ENCODE data around the gene KRTAP20-1. TPM values are rescaled to one million over a fixed set of nuclear protein-coding genes. Genes with fewer than 3 reads are reported as not detected.

KRTAP20-1 gene
- total RNA-seq, 1 experiment from 2014 or later, result not detected

DNA sequence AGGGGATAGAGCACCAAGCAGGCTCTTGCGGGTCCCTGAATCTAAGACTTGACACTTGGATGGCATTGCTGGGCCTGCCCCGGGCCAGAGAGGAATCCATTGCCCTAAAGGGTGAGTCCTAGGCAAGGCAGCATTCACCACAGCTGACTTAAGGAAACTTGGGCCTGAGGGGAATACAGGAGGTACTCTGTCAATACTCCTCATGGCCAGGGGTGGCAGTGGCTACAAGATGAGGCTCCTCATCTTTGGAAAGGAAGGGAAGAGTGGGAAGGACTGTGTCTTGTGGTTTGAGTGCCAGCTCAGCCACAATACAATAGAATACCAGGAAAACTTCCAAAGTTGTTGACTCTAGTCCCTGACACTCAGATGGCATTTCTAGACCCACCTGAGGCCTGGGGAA, 10.3 kb upstream of the KRTAP20-1 start:
- no peak overlapping the region for H3K4me2 ChIP-seq (ENCODE audit: low read length)
- intact Hi-C loops (cut with micrococcal nuclease), result no loop called here
- POLR2A ChIA-PET, result no interaction called here
- H2AFZ ChIP-seq (ENCODE audit: low read depth, low read length, poor library complexity, severe bottlenecking), result no peak overlapping the region
- no peak overlapping the region for H3K4me3 ChIP-seq (replicated peaks in 1 of 2; ENCODE audit: low read depth in 1 of 2, low read length in 2 of 2)
- no peaks in the 10 kb centered on the region for H3K36me3 ChIP-seq (ENCODE audit: control insufficient read depth in 1 of 2, insufficient read depth in 2 of 2, low read length in 2 of 2)
- TF ChIP-seq SIN3A (IDR thresholded peaks at IDR 0.05; ENCODE audit: low read depth) (no peak), CBX3 (IDR thresholded peaks at IDR 0.05; ENCODE audit: low read depth) (no peak)
- TF ChIP-seq, protein P1, sequence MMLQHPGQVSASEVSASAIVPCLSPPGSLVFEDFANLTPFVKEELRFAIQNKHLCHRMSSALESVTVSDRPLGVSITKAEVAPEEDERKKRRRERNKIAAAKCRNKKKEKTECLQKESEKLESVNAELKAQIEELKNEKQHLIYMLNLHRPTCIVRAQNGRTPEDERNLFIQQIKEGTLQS (IDR thresholded peaks at IDR 0.05), result no peak
- peaks cover 6 to 23% of the 10 kb centered on the region in 2 experiments; a peak in 2 of 4 replicates for H3K9me3 ChIP-seq (ENCODE audit: control insufficient read depth in 1 of 2, insufficient read depth in 1 of 2, low read depth in 1 of 2, low read length in 2 of 2)
- CTCF ChIA-PET, result no interaction called here
- ATAC-seq, result no peak
- H3K79me2 ChIP-seq (ENCODE audit: insufficient read depth, low read length), result no peaks in the 10 kb centered on the region
- BruUV-seq (replicated peaks), result no TSS peak
- no peaks in the 10 kb centered on the region for H3K4me1 ChIP-seq (ENCODE audit: control insufficient read depth in 1 of 2, insufficient read depth in 2 of 2, low read length in 2 of 2)
- H3K27me3 ChIP-seq (ENCODE audit: insufficient read depth, low read length), result no peaks in the 10 kb centered on the region
- H3K9me2 ChIP-seq (ENCODE audit: insufficient read depth), result no peaks in the 10 kb centered on the region
- no peak for DNase-seq (ENCODE audit: low read depth, low spot score)
- H3K27ac ChIP-seq (ENCODE audit: low read depth, low read length), result no peak overlapping the region
- H3K9ac ChIP-seq (ENCODE audit: low read length), result no peak overlapping the region
- H4K20me1 ChIP-seq (ENCODE audit: insufficient read depth), result no peaks in the 10 kb centered on the region
- RAD21 ChIA-PET (ENCODE audit: low non-redundant PET in 1 of 2, low total read pairs in 2 of 2, uncharacterized antibody in 2 of 2, unreplicated experiment in 2 of 2), result no interaction called here

DNA sequence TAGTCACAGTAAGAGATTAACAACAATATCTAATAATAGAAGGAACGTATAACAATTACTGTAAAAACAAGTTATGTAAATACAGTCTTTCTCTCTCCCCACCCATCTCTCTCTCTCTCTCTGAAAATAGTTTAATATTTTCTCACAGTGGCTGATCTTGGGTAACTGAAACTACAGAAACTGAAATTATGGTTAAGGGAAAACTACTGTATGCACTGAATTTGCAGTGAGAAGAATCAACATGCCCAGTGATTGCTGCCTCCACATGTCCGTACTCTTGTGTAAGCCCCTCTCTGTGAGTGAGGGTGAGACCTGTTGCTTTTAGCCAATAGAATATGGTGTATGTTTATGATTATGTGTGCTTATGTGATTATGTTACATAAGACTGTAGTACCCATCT, 4.1 kb upstream of the KRTAP20-1 start:
- TF ChIP-seq, protein P1 (IDR thresholded peaks at IDR 0.05), result no peak
- TF ChIP-seq, protein P2, sequence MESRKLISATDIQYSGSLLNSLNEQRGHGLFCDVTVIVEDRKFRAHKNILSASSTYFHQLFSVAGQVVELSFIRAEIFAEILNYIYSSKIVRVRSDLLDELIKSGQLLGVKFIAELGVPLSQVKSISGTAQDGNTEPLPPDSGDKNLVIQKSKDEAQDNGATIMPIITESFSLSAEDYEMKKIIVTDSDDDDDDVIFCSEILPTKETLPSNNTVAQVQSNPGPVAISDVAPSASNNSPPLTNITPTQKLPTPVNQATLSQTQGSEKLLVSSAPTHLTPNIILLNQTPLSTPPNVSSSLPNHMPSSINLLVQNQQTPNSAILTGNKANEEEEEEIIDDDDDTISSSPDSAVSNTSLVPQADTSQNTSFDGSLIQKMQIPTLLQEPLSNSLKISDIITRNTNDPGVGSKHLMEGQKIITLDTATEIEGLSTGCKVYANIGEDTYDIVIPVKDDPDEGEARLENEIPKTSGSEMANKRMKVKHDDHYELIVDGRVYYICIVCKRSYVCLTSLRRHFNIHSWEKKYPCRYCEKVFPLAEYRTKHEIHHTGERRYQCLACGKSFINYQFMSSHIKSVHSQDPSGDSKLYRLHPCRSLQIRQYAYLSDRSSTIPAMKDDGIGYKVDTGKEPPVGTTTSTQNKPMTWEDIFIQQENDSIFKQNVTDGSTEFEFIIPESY (IDR thresholded peaks at IDR 0.05; ENCODE audit: extremely low read depth, insufficient replicate concordance, low read length), result no peak
- TF ChIP-seq YY1 (IDR thresholded peaks at IDR 0.05; ENCODE audit: extremely low read depth, insufficient replicate concordance, low read depth, low read length) (no peak), ZFX (IDR thresholded peaks at IDR 0.05) (no peak), SP1 (IDR thresholded peaks at IDR 0.05; ENCODE audit: low read depth) (no peak), SIN3A (IDR thresholded peaks at IDR 0.05; ENCODE audit: low read depth) (no peak), CEBPB (IDR thresholded peaks at IDR 0.05; ENCODE audit: low read depth) (no peak), ELF1 (IDR thresholded peaks at IDR 0.05; ENCODE audit: borderline replicate concordance, low read depth) (no peak), EGR1 (IDR thresholded peaks at IDR 0.05; ENCODE audit: low read depth) (no peak), CBX3 (IDR thresholded peaks at IDR 0.05; ENCODE audit: low read depth) (no peak), SRF (IDR thresholded peaks at IDR 0.05; ENCODE audit: low read depth) (no peak), ZNF274 (IDR thresholded peaks at IDR 0.05; ENCODE audit: low read depth, low read length) (no peak)
- TF ChIP-seq, protein P3, sequence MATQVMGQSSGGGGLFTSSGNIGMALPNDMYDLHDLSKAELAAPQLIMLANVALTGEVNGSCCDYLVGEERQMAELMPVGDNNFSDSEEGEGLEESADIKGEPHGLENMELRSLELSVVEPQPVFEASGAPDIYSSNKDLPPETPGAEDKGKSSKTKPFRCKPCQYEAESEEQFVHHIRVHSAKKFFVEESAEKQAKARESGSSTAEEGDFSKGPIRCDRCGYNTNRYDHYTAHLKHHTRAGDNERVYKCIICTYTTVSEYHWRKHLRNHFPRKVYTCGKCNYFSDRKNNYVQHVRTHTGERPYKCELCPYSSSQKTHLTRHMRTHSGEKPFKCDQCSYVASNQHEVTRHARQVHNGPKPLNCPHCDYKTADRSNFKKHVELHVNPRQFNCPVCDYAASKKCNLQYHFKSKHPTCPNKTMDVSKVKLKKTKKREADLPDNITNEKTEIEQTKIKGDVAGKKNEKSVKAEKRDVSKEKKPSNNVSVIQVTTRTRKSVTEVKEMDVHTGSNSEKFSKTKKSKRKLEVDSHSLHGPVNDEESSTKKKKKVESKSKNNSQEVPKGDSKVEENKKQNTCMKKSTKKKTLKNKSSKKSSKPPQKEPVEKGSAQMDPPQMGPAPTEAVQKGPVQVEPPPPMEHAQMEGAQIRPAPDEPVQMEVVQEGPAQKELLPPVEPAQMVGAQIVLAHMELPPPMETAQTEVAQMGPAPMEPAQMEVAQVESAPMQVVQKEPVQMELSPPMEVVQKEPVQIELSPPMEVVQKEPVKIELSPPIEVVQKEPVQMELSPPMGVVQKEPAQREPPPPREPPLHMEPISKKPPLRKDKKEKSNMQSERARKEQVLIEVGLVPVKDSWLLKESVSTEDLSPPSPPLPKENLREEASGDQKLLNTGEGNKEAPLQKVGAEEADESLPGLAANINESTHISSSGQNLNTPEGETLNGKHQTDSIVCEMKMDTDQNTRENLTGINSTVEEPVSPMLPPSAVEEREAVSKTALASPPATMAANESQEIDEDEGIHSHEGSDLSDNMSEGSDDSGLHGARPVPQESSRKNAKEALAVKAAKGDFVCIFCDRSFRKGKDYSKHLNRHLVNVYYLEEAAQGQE (IDR thresholded peaks at IDR 0.05; ENCODE audit: low read depth), result no peak
- TF ChIP-seq, protein P4, sequence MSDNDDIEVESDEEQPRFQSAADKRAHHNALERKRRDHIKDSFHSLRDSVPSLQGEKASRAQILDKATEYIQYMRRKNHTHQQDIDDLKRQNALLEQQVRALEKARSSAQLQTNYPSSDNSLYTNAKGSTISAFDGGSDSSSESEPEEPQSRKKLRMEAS (IDR thresholded peaks at IDR 0.05), result no peak
- CTCF ChIA-PET, result no interaction called here

More for the DNA sequence above, 4.1 kb upstream of the KRTAP20-1 start:
- ATAC-seq (no peak), DNase-seq (ENCODE audit: low read depth, low spot score) (no peak)
- Histone ChIP-seq H3K79me2 (ENCODE audit: insufficient read depth, low read length) (no peaks in the 10 kb centered on the region), H3K4me2 (ENCODE audit: low read length) (no peak overlapping the region), H4K20me1 (ENCODE audit: insufficient read depth) (no peaks in the 10 kb centered on the region), H3K9me2 (ENCODE audit: insufficient read depth) (no peaks in the 10 kb centered on the region), H3K4me3 (replicated peaks in 1 of 2; ENCODE audit: low read depth in 1 of 2, low read length in 2 of 2) (no peak overlapping the region), H3K9ac (ENCODE audit: low read length) (no peak overlapping the region), H3K27ac (ENCODE audit: low read depth, low read length) (no peak overlapping the region), H2AFZ (ENCODE audit: low read depth, low read length, poor library complexity, severe bottlenecking) (no peak overlapping the region), H3K36me3 (ENCODE audit: control insufficient read depth in 1 of 2, insufficient read depth in 2 of 2, low read length in 2 of 2) (no peaks in the 10 kb centered on the region), H3K27me3 (ENCODE audit: insufficient read depth, low read length) (no peaks in the 10 kb centered on the region), H3K4me1 (ENCODE audit: control insufficient read depth in 1 of 2, insufficient read depth in 2 of 2, low read length in 2 of 2) (no peaks in the 10 kb centered on the region), H3K9me3 (ENCODE audit: control insufficient read depth in 1 of 2, insufficient read depth in 1 of 2, low read depth in 1 of 2, low read length in 2 of 2) (peaks cover 13 to 24% of the 10 kb centered on the region in 2 experiments; a peak in 2 of 4 replicates)
- BruUV-seq (replicated peaks), result no TSS peak
- ChIA-PET POLR2A (no interaction called here), RAD21 (ENCODE audit: low non-redundant PET in 1 of 2, low total read pairs in 2 of 2, uncharacterized antibody in 2 of 2, unreplicated experiment in 2 of 2) (no interaction called here)
- intact Hi-C loops (cut with micrococcal nuclease), result no loop called here

Measured in HCT116 (cell line).